GM12865 (cell line): ENCODE measurements around the gene PASK.
"Not testable (repeated sequence)": the region's sequence is repeated elsewhere in the genome, so short reads cannot be mapped to it uniquely, and the experiment has no call there.

ENCODE experiments used
- DNase-seq: peaks from one replicate; pipeline ENCODE4 v3.0.0; 2010; ENCODE audit warnings: low read depth
- H3K4me3 ChIP-seq: 2 replicates; pipeline ENCODE4 v1.5.1; 2011; ENCODE audit warnings: mild to moderate bottlenecking, low read depth, low read length, control low read depth
- TF ChIP-seq, protein P1 (sequence below): IDR thresholded peaks from 2 replicates; pipeline ENCODE4 v1.5.1; 2011; ENCODE audit warnings: low read length, control low read depth, low read depth, inconsistent platforms; ENCODE audit not compliant: insufficient read depth; ENCODE audit errors: missing control alignments

Gene PASK

DNA sequence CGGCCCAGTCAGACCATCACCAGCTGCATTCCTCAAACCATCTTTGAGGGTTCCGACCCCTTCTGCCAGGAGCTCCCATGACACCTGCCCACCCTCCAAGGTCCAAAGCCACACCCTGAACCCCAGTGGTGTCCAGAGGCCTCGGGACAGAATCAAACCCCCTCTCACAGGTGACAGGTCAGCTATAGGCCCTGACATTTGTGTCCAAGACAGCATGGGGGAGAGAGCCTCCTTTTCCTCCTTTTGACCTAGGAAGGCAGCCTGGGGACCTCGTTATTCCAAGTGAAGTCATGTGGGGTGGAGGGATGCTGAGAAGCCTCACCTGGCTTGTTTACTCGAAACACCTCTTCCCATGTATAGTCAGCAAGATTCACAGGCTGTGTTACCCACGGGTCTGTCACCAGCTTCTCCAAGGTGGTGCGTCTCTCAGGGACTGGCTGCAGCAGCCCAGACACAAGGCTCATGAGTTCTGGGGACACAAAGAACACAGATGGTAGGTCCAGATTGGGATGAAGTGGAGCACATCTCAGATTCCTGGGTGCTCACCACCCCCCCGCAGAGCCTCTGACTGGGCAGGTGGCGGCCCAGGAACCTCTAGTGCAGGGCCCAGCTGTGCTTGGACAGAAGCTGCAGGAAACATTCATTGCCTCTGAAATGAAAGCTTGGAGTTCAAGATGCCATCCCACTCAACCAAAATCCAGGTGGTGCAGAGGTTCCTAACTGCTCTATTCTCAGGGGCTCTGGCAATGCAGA, 42.1 kb downstream of the PASK start:
- TF ChIP-seq, protein P1, sequence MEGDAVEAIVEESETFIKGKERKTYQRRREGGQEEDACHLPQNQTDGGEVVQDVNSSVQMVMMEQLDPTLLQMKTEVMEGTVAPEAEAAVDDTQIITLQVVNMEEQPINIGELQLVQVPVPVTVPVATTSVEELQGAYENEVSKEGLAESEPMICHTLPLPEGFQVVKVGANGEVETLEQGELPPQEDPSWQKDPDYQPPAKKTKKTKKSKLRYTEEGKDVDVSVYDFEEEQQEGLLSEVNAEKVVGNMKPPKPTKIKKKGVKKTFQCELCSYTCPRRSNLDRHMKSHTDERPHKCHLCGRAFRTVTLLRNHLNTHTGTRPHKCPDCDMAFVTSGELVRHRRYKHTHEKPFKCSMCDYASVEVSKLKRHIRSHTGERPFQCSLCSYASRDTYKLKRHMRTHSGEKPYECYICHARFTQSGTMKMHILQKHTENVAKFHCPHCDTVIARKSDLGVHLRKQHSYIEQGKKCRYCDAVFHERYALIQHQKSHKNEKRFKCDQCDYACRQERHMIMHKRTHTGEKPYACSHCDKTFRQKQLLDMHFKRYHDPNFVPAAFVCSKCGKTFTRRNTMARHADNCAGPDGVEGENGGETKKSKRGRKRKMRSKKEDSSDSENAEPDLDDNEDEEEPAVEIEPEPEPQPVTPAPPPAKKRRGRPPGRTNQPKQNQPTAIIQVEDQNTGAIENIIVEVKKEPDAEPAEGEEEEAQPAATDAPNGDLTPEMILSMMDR: no peak
- H3K4me3 ChIP-seq: no peak overlapping the region
- no peak for DNase-seq

DNA sequence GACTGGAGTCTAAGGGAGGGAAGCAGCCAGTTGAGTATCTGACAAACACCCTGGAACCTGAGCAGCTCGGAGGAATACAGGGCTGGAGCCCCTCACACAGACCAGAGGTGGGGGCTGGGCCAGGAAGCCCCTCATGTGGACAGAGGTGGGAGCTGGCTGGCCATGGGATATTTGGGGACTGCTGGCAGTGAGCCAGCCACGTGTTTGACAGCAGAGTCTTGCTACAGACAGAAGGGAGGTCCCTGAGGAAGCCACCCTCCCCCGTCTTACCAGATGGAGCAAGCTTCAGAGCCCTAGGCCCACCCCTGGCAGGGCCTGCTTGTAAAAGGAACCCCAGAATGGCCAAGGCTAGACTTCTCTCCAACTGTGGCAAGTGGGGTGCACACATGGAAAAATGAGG, 43.6 kb downstream of the PASK start:
- DNase-seq: no peak
- H3K4me3 ChIP-seq: no peak overlapping the region
- TF ChIP-seq, protein P1: no peak

DNA sequence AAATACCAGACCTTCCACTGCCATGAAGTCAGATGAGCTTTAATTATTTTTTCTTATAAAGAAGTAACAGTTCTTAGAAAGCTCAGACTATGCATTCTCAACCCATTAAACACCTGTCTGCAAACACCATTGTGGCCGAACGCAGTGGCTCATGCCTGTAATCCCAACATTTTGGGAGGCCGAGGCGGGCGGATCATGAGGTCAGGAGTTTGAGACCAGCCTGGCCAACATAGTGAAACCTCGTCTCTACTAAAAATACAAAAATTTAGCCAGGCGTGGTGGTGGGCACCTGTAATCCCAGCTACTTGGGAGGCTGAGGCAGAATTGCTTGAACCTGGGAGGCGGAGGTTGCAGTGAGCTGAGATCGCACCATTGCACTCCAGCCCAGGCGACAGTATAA, 44.7 kb downstream of the PASK start:
- DNase-seq, H3K4me3 ChIP-seq: not testable (repeated sequence)

DNA sequence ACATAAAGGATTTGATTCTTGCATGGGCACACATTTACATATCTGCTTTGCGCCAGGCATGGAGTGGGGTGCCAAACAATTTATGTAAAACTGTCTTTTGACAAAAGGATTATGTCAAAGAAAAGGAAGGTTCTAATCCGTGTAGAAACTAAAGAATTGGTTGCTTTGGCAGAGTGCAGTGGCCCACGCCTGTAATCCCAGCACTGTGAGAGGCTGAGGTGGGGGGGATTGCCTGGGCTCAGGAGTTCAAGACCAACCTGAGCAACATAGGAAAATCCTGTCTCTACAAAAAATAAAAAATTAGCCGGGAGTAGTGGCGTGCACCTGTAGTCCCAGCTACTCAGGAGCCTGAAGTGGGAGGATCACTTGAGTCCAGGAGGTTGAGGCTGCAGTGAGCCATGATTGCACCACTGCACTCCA, 46.1 kb downstream of the PASK start:
- no peak for DNase-seq
- TF ChIP-seq, protein P1: no peak
- H3K4me3 ChIP-seq: peak overlapping the region; percentile 98

DNA sequence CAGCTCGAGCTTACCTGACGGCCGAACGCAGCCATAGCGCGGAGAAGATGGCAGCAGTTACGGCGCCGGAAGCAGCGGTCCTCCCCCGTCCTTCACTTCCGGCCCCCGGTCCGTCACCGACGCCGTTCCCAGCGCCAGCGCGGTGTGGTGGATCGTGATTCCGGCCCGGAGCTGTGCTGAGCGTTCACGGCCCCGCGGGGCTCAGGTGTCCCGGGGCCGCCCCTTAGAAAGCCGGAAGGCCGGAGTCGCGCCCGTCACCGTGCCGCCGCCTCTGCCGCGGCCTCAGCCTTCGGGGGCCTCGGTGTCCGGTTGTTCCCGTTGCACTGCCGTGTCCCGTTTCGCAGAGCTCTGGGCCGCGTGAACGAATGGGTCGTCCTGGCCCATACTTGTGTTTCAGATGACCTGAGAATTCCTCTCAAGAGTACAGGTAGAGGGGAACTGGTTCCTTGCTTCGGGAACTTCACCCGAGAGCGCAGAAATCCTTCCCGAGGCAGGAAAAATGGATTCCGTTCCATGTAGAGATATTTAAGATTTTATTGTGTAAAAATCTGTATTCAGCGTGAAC, 47.0 kb downstream of the PASK start, which contains the start of gene MTERF4:
MTERF4 (minus strand) TSS at position 49 of the 565 bp plus-strand sequence; CDS start at position 35, 14 bp downstream.
- TF ChIP-seq, protein P1: no peak
- peak; percentile 94 for DNase-seq
- H3K4me3 ChIP-seq: peak within 1 kb of the TSS; percentile 98

DNA sequence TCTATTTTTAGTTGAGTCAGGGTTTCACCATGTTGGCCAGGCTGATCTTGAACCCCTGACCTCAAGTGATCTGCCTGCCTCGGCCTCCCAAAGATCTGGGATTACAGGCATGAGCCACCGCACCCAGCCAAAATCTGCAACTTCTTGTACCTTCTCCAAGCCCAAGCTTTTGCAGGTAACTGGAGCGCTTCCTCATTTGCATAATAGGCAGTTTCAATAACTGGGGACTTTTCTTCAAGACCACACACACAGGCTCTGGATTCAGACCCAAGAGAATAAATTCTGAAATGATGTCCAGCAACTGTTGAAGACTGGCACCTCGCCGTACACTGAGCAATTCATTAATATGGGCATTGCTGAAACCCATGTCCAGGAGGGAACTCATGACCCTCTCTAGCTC, 50.0 kb downstream of the PASK start:
- peak overlapping the region; percentile 98 for H3K4me3 ChIP-seq
- peak; percentile 73 for DNase-seq
- TF ChIP-seq, protein P1: no peak

DNA sequence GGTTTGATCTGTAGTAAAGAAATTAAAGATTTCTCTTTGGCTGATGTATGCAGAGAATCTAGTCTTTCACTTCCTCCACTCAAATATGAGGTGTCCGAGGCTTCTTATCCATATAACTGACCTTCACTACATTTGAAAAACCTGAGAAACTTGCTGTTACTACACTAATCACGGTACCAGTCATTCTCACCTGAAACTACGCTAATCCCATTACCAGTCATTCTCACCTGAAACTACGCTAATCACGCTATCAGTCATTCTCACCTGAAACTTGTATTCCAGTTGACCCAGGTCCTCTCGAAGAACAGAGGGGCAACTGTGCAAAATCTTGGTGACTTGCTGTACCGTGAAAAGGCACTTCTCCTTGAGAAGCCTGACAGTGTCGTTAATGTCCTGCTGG, 52.3 kb downstream of the PASK start:
- TF ChIP-seq, protein P1: no peak
- DNase-seq: peak; percentile 92
- peak overlapping the region; percentile 98 for H3K4me3 ChIP-seq
